ENCODE data around the gene AKR7A2.

Gene AKR7A2

DNA sequence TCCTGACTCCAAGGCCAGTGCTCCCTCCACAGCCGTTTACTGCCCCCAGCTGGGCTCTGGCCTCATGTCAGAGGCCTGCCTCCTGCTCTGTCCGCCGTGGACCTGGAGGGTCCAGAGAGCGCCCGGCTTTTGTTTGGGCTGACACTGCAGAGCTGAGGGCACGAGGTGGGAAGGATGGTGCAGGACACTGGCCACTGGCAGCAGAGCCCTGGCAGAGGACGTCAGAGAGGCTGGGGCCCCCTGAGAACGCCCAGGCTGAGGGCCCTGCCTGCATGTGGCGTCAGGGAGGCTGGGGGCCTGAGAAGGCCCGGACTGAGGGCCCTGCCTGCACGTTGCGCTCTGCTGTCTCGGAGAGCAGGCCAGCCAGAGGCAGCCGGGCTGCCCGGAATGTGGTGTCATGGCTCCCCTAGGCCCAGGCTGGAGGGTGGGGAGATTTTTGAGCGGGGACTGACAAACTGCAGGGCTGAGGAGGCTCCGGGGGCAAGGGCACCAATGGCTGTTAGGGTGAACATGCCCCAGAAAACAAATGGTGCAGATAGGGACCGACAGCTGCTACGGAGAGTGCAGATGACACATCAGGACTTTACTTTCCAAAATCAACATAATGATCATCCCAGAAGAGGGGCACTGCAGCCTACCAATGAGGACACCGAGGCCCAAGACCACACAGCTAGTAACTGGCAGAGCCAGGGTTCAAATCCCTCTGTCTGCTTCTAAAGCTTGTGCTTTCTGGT is 31.8 kb upstream of the AKR7A2 start:
- no peak for DNase-seq

- DNase-seq = no peak
These were observed 31.1 kb upstream of the AKR7A2 start for GRCh38 chr1:19342894-19343616.

- no peak for DNase-seq
These were observed 30.3 kb upstream of the AKR7A2 start for GRCh38 chr1:19342062-19342750.

- peak in 31 of 56 donors; percentile 5 to 63 (median 17) for DNase-seq
These were observed 29.5 kb upstream of the AKR7A2 start for GRCh38 chr1:19341201-19342061.

DNA sequence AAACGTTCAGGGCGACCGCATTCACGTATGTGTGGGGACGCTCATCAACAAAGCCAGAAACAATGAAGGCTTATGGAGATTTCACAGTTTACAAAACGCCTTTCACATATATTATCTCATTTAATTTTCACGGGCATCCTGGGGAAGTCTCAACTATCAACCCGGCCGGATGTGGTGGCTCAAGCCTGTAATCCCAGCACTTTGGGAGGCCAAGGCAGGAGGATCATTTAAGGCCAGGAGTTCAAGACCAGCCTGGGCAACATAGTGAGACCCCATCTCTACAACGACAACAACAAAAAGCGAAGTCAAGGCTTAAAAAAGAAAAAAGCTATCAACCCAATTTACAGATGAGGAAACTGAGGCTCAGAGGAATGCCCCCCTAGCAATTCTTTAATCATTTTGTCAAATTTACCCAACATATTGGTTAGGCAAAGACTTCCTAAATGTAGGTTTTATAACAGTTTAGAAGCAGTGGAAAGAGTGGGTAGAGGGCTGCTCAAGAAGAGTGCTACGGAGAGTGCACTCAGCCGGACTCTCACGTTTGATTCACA is 28.5 kb upstream of the AKR7A2 start:
- DNase-seq = no peak

- no peak for DNase-seq
These were observed 27.4 kb upstream of the AKR7A2 start for GRCh38 chr1:19339214-19339861.

GRCh38 chr1:19338323-19338762 is 26.4 kb upstream of the AKR7A2 start:
- DNase-seq = no peak

GRCh38 chr1:19337289-19337688 is 25.3 kb upstream of the AKR7A2 start:
- DNase-seq = no peak

GRCh38 chr1:19336543-19336942 is 24.6 kb upstream of the AKR7A2 start:
- DNase-seq = no peak

- DNase-seq = no peak
These were observed 21.8 kb upstream of the AKR7A2 start for GRCh38 chr1:19333587-19334354.

- no peak for DNase-seq
These were observed 20.9 kb upstream of the AKR7A2 start for GRCh38 chr1:19332832-19333231.

- DNase-seq = no peak
These were observed 19.4 kb upstream of the AKR7A2 start for GRCh38 chr1:19331262-19331878.

GRCh38 chr1:19330449-19331135 is 18.6 kb upstream of the AKR7A2 start:
- DNase-seq = no peak

GRCh38 chr1:19329611-19330010 is 17.7 kb upstream of the AKR7A2 start:
- DNase-seq = no peak

GRCh38 chr1:19329188-19329587 is 17.2 kb upstream of the AKR7A2 start:
- DNase-seq = no peak

GRCh38 chr1:19328486-19328885 is 16.5 kb upstream of the AKR7A2 start:
- DNase-seq = no peak

- DNase-seq = no peak
These were observed 15.8 kb upstream of the AKR7A2 start for GRCh38 chr1:19327736-19328135.

- no peak for DNase-seq
These were observed 15.4 kb upstream of the AKR7A2 start for GRCh38 chr1:19327301-19327700.

DNA sequence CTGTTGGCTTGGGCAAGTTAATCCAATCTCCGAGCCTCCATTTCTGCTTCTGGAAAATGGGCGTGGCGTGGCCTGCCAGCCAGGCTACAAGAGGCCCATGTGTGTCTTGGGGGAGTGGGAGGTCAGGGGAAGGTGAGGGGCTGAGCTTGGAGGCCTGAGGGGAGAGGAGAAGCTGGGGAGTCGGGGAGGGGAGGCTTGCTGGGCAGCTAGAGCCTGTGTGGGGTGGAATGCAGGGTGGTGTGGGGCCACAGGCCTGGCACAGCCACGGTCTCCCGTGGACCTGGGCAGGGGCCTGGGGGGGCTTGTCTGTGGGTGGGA is 14.8 kb upstream of the AKR7A2 start:
- no peak for DNase-seq
